SK-N-SH (cell line): ENCODE measurements around the gene CNTD1.

Experiments
- CTCF ChIP-seq: fragments of 200-600 bp; sonication (generic); IDR thresholded peaks from 2 replicates; pipeline ENCODE4 v1.6.1; 2017; ENCODE audit warnings: antibody characterized with exemption, mild to moderate bottlenecking, moderate library complexity
- IRF3 ChIP-seq: fragments of 150-350 bp; IDR thresholded peaks from 2 replicates; pipeline ENCODE4 v1.6.1; 2016; ENCODE audit warnings: mild to moderate bottlenecking, low read depth, low read length
- JUND ChIP-seq: IDR thresholded peaks from 2 replicates; pipeline ENCODE4 v1.4.0; 2012
- RAD21 ChIP-seq: IDR thresholded peaks from 2 replicates; pipeline ENCODE4 v1.6.1; 2012; ENCODE audit warnings: mild to moderate bottlenecking, low read length
- SIN3A ChIP-seq: IDR thresholded peaks from 2 replicates; pipeline ENCODE4 v1.6.1; 2012; ENCODE audit warnings: low read depth, mild to moderate bottlenecking, low read length, moderate library complexity, borderline replicate concordance
- TEAD4 ChIP-seq: IDR thresholded peaks from 2 replicates; pipeline ENCODE4 v1.4.0; 2012; ENCODE audit warnings: mild to moderate bottlenecking, borderline replicate concordance; ENCODE audit not compliant: insufficient read depth
- USF2 ChIP-seq: fragments of 150-350 bp; IDR thresholded peaks from 2 replicates; pipeline ENCODE4 v1.6.1; 2017; ENCODE audit warnings: antibody characterized with exemption, low read length, low read depth, borderline replicate concordance

GRCh38 chr17:42853597-42853967 is 54.9 kb downstream of the CNTD1 start:
- TF ChIP-seq RAD21 (no peak), USF2 (no peak), IRF3 (no peak), CTCF (no peak), JUND (no peak), SIN3A (no peak), TEAD4 (no peak)
